Skeletal muscle cell (primary cell): ENCODE results near the gene PXN.
"Not testable (repeated sequence)": the region's sequence is repeated elsewhere in the genome, so short reads cannot be mapped to it uniquely, and the experiment has no call there.

ENCODE experiments used
- DNase-seq: peaks from one replicate; pipeline ENCODE4 v3.0.0-alpha.2; 2010; ENCODE audit warnings: low read depth
- H3K4me3 ChIP-seq: 2 replicates; pipeline ENCODE4 v1.5.1; 2011; ENCODE audit warnings: low read depth, mild to moderate bottlenecking, control low read depth, low read length, moderate library complexity

PXN gene

GRCh38 chr12:120263748-120264085 lies 1.8 kb downstream of the PXN start:
- no peak for DNase-seq
- H3K4me3 ChIP-seq = peak overlapping the region; percentile 87

- peak overlapping the region; percentile 87 for H3K4me3 ChIP-seq
- DNase-seq = peak; percentile 27
Observed at GRCh38 chr12:120262852-120263747, 2.4 kb downstream of the PXN start.

- H3K4me3 ChIP-seq = peak overlapping the region; percentile 87
- DNase-seq = no peak
Observed at GRCh38 chr12:120261951-120262851, 3.3 kb downstream of the PXN start.

GRCh38 chr12:120260607-120261006 lies 4.9 kb downstream of the PXN start:
- DNase-seq = no peak
- H3K4me3 ChIP-seq = no peak overlapping the region

DNA sequence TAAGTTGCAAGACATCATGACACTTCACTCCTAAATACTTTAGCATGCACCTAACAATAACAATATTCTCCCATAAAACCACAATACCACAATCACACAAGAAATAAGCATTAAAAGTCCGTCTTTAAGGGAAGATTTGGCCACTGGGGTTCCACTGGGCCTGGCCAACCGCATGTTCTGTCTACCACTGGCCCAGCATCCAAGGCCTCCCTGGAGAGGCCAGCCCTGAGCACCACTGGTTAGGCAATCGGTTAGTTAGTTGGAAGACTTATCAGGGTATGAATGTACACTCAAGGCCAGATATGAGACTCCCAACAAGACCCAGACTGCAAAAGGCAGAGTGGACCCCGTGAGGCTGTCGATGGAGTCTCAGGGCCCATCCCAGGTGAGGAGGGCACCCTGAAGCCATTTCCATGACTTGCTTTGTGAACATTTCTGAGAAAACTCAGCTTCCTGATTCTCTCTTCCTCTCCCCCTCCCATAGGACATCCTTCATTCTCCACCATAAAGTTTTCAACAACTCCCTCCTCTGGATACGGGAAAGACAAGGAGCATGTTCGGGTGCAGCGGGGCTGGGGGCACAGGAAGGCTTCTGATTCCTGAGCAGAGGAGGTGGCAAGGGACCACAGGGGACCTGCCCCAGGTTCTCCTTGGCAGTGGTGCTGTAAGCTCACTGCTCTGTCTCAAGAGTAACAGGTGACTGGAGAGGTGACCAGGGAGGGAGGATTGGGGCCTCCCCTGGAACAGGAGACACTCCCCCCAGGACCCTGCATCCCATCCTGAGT lies 5.9 kb downstream of the PXN start:
- no peak overlapping the region for H3K4me3 ChIP-seq
- DNase-seq = no peak

GRCh38 chr12:120258323-120258896 lies 7.1 kb downstream of the PXN start:
- no peak for DNase-seq
- no peak overlapping the region for H3K4me3 ChIP-seq

- peak; percentile 86 for DNase-seq
- H3K4me3 ChIP-seq = peak overlapping the region; percentile 6
Observed at GRCh38 chr12:120257041-120257821, 8.3 kb downstream of the PXN start.

DNA sequence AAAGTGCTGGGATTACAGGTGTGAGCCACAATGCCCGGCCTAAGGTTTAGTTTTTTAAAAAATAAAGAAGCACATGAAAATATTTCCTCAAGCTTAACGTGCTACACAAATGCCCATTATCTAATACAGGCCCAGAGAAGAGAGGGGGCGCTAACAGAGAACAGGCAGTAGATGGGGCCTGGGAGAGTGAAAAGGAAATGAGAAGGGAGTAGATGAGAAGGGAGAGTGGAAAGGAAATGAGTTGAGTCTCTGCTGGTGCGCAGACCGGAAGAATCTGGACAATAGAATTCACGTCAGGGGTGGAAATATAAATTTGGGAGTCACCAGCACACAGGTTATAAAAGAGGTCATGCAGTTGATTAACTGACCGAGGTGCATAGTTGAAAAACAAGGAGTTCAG lies 10.7 kb downstream of the PXN start:
- no peak overlapping the region for H3K4me3 ChIP-seq
- DNase-seq = no peak

- H3K4me3 ChIP-seq, DNase-seq: not testable (repeated sequence)
Observed at GRCh38 chr12:120253313-120253712, 12.2 kb downstream of the PXN start.

GRCh38 chr12:120252071-120252906 lies 13.2 kb downstream of the PXN start:
- DNase-seq = no peak
- no peak overlapping the region for H3K4me3 ChIP-seq

DNA sequence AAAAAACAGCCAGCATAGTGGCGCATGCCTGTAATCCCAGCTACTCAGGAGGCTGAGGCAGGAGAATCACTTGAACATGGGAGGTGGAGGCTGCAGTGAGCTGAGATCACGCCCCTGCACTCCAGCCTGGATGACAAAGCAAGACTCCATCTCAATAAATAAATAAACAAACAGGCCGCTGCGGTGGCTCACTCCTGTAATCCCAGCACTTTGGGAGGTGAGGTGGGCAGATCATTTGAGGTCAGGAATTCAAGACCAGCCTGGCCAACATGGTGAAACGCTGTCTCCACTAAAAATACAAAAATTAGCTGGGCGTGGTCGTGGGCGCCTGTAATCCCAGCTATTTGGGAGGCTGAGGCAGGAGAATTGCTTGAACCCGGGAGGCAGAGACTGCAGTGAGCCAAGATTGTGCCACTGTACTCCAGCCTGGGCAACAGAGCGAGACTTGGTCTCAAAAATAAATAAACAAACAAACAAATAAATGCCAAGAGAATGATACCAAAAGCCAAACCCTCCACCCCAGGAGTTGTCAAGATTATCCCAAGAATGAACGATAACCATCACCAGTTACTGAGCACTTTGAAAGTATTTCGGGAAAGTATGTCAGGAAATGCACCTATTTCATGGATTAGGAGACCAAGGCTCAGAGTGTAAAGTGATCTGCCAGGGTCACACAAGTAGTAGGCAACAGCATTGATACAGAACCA lies 14.0 kb downstream of the PXN start:
- not testable (repeated sequence) for DNase-seq

DNA sequence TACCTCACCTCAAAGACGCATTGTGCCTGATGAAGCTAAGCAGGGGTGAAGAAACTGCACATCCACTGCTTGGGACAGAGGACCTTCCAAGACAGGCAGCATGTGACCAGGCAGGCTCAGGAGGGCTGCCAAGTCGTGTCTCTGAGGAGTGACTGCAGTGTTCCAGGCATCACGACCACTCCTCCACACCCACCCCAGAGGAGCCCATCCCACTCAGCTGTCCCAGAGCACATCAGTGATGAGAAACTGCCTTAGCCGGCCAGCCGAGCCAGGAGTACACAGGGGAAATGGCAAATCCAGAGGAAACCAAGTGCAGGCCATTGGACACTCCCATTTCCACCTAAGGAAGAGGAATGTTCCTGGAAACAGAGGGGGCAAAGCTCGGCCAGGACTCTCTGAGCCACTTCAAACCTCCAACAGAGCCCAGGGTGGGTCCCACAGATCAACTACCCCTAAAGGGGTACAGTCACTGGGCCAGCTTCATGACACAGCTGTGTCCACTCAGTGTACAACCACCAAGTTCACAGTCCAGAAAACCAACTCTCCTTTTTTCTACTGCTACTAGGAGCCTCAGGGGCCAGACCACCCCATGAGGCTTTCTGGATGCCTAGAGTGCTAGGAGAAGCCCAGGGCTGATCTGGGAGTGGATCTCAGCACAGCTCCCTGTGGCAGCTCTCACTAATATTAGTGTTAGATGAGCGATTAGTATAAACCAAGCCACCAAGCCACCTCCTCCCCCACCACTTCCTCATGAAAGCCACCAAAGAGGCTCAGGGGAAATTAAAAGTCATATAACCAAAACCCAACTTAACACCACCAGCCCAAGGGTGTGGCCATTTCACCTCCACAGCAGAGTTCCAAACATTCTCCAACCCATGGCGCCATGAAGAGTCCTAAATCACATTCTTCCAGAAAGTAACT lies 15.4 kb downstream of the PXN start:
- no peak for DNase-seq
- H3K4me3 ChIP-seq = no peak overlapping the region

More for the DNA sequence above, 14.0 kb downstream of the PXN start:
- not testable (repeated sequence) for H3K4me3 ChIP-seq

GRCh38 chr12:120249266-120249874 lies 16.2 kb downstream of the PXN start:
- H3K4me3 ChIP-seq = no peak overlapping the region
- DNase-seq = no peak

GRCh38 chr12:120247621-120248030 lies 17.9 kb downstream of the PXN start:
- H3K4me3 ChIP-seq = no peak overlapping the region
- peak; percentile 59 for DNase-seq

GRCh38 chr12:120247183-120247582 lies 18.3 kb downstream of the PXN start:
- H3K4me3 ChIP-seq = no peak overlapping the region
- no peak for DNase-seq

GRCh38 chr12:120246705-120247104 lies 18.8 kb downstream of the PXN start:
- DNase-seq, H3K4me3 ChIP-seq: not testable (repeated sequence)
